GM12801 (cell line): ENCODE data around the gene MED13L.

Experiments used
- TF ChIP-seq, protein P1 (sequence below): IDR thresholded peaks from one replicate; pipeline ENCODE4 v1.5.1; 2011; ENCODE audit warnings: control low read depth; ENCODE audit not compliant: insufficient read length; ENCODE audit errors: extremely low read depth

MED13L gene

DNA sequence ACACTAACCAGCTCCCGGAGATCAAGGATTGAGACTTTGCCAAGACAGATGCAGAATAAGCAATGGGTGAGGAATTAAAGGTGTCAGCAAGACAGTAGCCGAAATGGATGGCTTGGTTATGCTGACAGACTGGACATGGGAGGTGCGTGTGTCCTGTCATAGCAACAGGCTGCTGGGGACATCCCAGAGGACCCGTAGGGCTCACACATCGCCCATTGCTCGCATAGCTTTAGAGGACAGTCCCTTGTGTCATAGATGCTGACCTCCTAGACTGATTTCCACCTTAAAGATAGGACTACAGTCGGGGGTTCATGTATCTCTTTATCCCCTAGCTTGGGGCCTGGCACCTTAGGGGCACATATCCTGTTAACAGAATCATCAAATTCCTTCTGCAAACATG is 324.5 kb downstream of the MED13L start:
- TF ChIP-seq, protein P1, sequence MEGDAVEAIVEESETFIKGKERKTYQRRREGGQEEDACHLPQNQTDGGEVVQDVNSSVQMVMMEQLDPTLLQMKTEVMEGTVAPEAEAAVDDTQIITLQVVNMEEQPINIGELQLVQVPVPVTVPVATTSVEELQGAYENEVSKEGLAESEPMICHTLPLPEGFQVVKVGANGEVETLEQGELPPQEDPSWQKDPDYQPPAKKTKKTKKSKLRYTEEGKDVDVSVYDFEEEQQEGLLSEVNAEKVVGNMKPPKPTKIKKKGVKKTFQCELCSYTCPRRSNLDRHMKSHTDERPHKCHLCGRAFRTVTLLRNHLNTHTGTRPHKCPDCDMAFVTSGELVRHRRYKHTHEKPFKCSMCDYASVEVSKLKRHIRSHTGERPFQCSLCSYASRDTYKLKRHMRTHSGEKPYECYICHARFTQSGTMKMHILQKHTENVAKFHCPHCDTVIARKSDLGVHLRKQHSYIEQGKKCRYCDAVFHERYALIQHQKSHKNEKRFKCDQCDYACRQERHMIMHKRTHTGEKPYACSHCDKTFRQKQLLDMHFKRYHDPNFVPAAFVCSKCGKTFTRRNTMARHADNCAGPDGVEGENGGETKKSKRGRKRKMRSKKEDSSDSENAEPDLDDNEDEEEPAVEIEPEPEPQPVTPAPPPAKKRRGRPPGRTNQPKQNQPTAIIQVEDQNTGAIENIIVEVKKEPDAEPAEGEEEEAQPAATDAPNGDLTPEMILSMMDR, result no peak

DNA sequence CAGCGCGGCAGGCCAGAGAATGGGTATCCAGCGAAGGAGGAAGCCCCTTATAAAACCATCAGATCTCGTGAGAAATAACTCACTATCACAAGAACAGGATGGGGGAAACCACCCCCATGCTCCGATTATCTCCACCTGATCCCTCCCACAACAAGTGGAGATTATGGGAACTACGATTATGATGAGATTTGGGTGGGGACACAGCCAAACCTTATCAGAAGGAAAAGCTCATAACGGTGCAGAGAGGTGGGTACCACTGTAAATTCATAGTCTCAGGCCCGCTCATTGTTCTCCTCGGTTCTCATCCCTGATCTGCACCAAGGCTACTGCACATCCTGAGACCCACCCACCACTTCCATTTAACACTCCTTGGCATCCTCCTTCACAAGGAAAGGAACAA is 326.5 kb downstream of the MED13L start:
- TF ChIP-seq, protein P1, result no peak

DNA sequence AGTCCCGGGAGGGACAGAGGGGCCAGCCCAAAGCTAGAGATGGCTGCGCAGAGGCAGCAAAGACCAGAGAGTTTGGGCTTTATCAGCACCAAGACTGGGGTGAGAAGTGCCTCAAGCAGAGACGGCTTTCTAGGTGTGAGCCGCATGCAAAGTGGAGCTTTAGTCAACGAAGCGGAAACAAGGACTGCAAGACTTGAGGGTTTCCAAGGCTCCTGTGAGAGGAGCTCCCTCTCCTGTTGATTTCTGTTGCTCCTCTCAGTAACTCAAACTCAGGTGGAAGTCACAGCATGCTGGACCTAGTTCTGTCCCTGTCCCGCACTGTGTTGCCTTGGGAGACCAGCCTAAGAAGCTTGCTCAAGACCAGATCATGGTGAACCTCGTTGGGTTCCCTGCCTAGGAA is 327.8 kb downstream of the MED13L start:
- TF ChIP-seq, protein P1, result no peak

DNA sequence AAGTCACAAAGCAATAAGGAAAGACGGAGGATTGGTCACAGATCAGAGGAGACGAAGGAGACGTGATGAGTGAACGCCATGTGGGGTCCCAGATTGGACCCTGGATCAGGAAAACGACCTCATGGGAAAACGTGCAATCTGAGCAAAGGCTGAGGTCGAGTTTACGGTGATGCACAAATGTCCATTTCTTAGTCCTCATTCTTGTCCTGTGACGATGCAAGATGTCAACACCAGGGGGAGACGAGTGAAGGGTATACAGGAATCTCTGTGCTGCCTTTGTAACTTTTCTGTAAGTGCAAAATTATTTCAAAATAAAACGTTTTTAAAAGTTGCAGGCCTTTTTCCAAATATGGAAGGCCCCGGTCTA is 329.8 kb downstream of the MED13L start:
- TF ChIP-seq, protein P1, result no peak

DNA sequence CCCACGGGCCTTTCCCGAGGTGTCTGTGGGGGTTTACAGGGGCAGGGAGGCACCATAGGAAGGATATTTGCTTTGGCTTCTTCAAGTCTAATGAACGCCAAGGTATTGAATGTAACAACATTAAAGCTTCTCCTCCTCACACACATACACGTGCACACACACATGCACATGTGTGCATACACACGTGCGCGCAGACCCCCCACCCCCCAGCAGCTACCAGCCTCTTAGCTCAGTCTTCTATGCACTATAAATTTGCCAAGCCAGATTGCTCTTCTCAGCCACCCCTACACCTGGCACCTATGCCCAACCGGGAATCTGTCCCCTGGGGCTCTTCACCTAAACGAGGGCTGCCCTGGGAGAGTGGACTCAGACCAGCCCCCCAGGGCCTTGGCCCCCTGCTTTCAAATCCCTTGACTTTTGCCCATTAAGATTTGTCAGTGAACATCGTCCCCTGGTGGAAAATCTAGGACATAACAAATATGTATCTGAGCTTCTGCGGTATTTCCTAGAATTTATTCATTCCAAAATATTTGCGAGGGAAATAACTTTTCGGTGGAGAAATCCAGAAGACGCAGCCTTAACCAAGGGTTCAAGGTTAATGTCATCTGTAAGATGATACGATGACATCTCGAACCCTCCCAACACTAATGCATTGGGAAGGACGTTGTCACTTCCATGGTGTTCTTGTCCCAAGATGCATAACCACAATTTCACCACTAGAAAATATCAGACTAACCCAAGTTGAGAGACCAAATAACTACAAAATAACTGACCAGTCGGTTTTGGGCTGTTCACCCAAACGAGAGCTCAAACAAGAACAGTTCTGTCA is 330.4 kb downstream of the MED13L start:
- TF ChIP-seq, protein P1, result no peak

DNA sequence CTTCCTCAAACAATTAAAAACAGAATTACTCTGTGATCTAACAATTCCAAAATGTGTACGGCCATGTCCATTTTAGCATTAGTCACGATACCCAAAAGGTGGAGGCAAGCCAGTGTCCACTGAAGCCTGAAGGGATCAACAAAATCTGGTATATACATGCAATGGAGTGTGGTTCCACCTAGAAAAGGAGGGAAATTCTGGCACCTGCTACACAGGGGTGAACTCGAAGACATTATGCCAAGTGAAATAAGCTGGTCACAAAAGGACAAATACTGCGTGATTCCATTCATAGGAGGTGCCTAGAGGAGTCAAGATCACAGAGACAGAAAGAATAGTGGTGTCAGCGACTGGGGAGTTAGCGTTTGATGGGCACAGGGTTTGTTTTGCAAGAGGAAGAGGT is 331.4 kb downstream of the MED13L start:
- TF ChIP-seq, protein P1, result no peak

DNA sequence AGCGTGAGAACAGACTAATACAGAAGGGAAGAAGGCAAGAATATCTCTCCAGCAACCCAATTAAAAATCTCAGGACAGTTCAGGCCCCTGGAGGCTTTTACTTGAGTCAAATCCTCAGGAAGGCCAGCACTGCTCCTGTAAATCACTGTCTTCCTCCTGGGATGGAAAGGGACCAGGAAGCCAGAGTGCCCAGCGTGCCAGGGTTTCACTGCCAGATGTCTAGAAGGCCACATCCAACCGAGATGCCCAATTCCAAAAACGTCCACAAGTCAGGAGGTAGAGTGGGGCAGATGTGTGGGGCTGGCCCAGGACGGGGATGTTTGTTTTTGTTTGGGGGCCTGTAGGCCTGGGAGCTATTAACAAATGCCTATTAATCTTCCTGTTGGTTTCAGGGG is 332.0 kb downstream of the MED13L start:
- TF ChIP-seq, protein P1, result no peak
